Astrocyte (in vitro differentiated cells and primary cell): ENCODE data around the gene NDOR1. TPM values are rescaled to one million over a fixed set of nuclear protein-coding genes. Genes with fewer than 3 reads are reported as not detected.

Source experiments
- DNase-seq: peaks from one replicate; pipeline ENCODE4 v3.0.0-alpha.2; 2010; ENCODE audit warnings: low read depth
- FAIRE-seq: peaks from 2 replicates; lab custom pipeline; 2011; peaks lifted over from hg19 to GRCh38; lab: Jason Lieb, UNC
- H2AFZ ChIP-seq: 2 replicates; pipeline ENCODE4 v1.6.0; 2012; ENCODE audit warnings: low read depth, low read length, inconsistent platforms
- H3K27ac ChIP-seq: 2 replicates; pipeline ENCODE4 v1.5.1; 2011; ENCODE audit warnings: low read depth, low read length, inconsistent platforms
- H3K27me3 ChIP-seq: 2 replicates; pipeline ENCODE4 v1.6.0; 2011; ENCODE audit warnings: low read length, inconsistent platforms; ENCODE audit not compliant: insufficient read depth
- H3K36me3 ChIP-seq: 2 replicates; pipeline ENCODE4 v1.5.1; 2011; ENCODE audit warnings: low read length, inconsistent platforms; ENCODE audit not compliant: insufficient read depth
- H3K4me1 ChIP-seq: 2 replicates; pipeline ENCODE4 v1.5.1; 2011; ENCODE audit warnings: low read length, inconsistent platforms; ENCODE audit not compliant: insufficient read depth
- H3K4me2 ChIP-seq: 2 replicates; pipeline ENCODE4 v1.6.0; 2012; ENCODE audit warnings: low read length, inconsistent platforms
- H3K4me3 ChIP-seq: 2 replicates; pipeline ENCODE4 v1.5.1; 2011; ENCODE audit warnings: low read depth, mild to moderate bottlenecking, low read length, inconsistent platforms; ENCODE audit not compliant: insufficient read depth
- H3K79me2 ChIP-seq: 2 replicates; pipeline ENCODE4 v1.6.0; 2012; ENCODE audit warnings: mild to moderate bottlenecking, low read length, inconsistent platforms; ENCODE audit not compliant: insufficient read depth
- H3K9ac ChIP-seq: 2 replicates; pipeline ENCODE4 v1.6.0; 2012; ENCODE audit warnings: mild to moderate bottlenecking, low read length, inconsistent platforms
- H3K9me3 ChIP-seq: 2 replicates; pipeline ENCODE4 v1.5.1; 2012; ENCODE audit warnings: low read depth, mild to moderate bottlenecking, low read length, inconsistent platforms; ENCODE audit not compliant: insufficient read depth
- H4K20me1 ChIP-seq: 2 replicates; pipeline ENCODE4 v1.6.0; 2012; ENCODE audit warnings: low read length, inconsistent platforms; ENCODE audit not compliant: insufficient read depth
- H3K27ac Mint-ChIP-seq: one replicate; pipeline ENCODE4 v1.8.0; 2021; ENCODE audit warnings: mild to moderate bottlenecking, mixed read lengths; ENCODE audit not compliant: unreplicated experiment
- H3K27me3 Mint-ChIP-seq: one replicate; pipeline ENCODE4 v1.8.0; 2021; ENCODE audit warnings: low read depth, mixed read lengths; ENCODE audit not compliant: unreplicated experiment
- H3K36me3 Mint-ChIP-seq: one replicate; pipeline ENCODE4 v1.8.0; 2021; ENCODE audit warnings: low read depth, mixed read lengths; ENCODE audit not compliant: unreplicated experiment
- H3K4me1 Mint-ChIP-seq: one replicate; pipeline ENCODE4 v1.8.0; 2021; ENCODE audit warnings: low read depth, mixed read lengths; ENCODE audit not compliant: unreplicated experiment
- H3K4me3 Mint-ChIP-seq: one replicate; pipeline ENCODE4 v1.8.0; 2021; ENCODE audit warnings: mild to moderate bottlenecking, moderate library complexity, mixed read lengths; ENCODE audit not compliant: unreplicated experiment
- H3K9me3 Mint-ChIP-seq: one replicate; pipeline ENCODE4 v1.8.0; 2021; ENCODE audit warnings: mild to moderate bottlenecking, mixed read lengths; ENCODE audit not compliant: unreplicated experiment
- EZH2 ChIP-seq: IDR thresholded peaks from 2 replicates; pipeline ENCODE4 v1.6.1; 2012; ENCODE audit warnings: mild to moderate bottlenecking, low read length, inconsistent platforms; ENCODE audit not compliant: insufficient read depth
- total RNA-seq: library from RNA; stranded (reverse); gene quantifications from 2 replicates; pipeline ENCODE4 v1.2.1, GENCODE V29; 2021
- TF ChIP-seq, protein P1 (sequence below): IDR thresholded peaks from 2 replicates; pipeline ENCODE4 v1.5.1; 2011; ENCODE audit warnings: low read depth, mild to moderate bottlenecking, inconsistent platforms, low read length, moderate library complexity; ENCODE audit not compliant: insufficient read depth

Gene NDOR1
- total RNA-seq, 1 donor from 2014 or later: 14.5 TPM

DNA sequence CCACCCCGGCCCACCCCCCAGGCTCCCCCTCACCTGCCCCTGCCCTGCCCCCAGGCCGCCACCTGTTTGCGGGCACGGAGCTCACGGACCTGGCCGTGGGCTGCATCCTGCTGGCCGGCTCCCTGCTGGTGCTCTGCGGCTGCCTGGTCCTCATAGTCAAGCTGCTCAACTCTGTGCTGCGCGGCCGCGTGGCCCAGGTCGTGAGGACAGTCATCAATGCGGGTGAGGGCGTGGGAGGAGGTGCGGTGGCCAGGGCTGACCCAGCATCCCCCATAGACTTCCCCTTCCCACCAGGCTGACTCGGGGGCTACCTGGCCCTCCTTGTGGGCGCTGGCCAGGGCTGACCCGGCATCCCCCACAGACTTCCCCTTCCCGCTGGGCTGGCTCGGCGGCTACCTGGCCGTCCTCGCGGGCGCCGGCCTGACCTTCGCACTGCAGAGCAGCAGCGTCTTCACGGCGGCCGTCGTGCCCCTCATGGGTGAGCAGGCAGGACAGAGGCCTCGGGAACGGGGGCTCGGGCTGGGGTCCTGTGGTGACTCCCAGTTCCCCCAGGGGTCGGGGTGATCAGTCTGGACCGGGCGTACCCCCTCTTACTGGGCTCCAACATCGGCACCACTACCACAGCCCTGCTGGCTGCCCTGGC lies 28.7 kb downstream of the NDOR1 start:
- no peak overlapping the region for H3K4me3 ChIP-seq
- Mint-ChIP-seq H3K4me1 (peaks cover 1% of the 10 kb centered on the region), H3K9me3 (no peaks in the 10 kb centered on the region), H3K36me3 (no peaks in the 10 kb centered on the region), H3K27ac (no peak overlapping the region), H3K27me3 (no peaks in the 10 kb centered on the region), H3K4me3 (no peak overlapping the region)
- TF ChIP-seq EZH2: no peak
- TF ChIP-seq, protein P1, sequence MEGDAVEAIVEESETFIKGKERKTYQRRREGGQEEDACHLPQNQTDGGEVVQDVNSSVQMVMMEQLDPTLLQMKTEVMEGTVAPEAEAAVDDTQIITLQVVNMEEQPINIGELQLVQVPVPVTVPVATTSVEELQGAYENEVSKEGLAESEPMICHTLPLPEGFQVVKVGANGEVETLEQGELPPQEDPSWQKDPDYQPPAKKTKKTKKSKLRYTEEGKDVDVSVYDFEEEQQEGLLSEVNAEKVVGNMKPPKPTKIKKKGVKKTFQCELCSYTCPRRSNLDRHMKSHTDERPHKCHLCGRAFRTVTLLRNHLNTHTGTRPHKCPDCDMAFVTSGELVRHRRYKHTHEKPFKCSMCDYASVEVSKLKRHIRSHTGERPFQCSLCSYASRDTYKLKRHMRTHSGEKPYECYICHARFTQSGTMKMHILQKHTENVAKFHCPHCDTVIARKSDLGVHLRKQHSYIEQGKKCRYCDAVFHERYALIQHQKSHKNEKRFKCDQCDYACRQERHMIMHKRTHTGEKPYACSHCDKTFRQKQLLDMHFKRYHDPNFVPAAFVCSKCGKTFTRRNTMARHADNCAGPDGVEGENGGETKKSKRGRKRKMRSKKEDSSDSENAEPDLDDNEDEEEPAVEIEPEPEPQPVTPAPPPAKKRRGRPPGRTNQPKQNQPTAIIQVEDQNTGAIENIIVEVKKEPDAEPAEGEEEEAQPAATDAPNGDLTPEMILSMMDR: no peak
- no peaks in the 10 kb centered on the region for H3K4me1 ChIP-seq
- H3K27ac ChIP-seq: no peak overlapping the region
- H3K9ac ChIP-seq: no peak overlapping the region
- DNase-seq: no peak
- no peak overlapping the region for H2AFZ ChIP-seq
- no peak for FAIRE-seq
- no peak overlapping the region for H3K4me2 ChIP-seq
- no peaks in the 10 kb centered on the region for H3K36me3 ChIP-seq
- H4K20me1 ChIP-seq: peaks cover 24% of the 10 kb centered on the region
- no peaks in the 10 kb centered on the region for H3K9me3 ChIP-seq
- H3K79me2 ChIP-seq: peaks cover 14% of the 10 kb centered on the region
- H3K27me3 ChIP-seq: no peaks in the 10 kb centered on the region

DNA sequence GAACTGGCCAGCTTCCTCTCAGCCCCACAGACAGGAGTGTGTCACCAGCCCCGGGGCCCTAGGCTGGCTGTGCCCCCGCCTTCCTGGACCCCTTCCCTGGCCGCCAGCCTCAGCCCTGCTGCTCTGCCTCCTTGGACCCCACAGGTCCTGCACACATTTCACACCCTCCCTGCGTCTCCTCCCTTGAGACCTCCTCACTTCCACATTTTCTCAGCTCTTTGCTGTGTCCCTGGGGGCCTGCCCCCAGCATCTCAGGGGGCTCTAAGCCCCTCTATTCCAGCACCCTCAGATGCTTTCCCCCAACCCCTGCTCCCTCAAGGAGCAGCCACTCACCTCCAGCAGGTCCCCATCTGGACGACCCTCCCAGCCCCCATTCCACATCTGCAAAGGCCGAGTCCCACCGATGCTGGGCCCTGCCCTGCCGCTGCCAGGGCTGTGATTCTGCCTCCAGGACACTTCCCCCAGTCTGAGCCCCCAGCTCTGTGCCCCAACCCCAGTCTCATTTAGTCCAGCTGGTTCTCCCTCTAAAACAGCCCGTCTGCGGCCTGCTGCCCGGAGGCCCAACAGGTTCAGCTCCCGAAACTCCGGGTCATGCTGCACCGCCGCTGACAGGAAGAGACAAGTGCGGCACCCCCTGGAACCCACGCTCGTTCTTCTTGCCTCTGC lies 29.4 kb downstream of the NDOR1 start:
- H3K4me1 Mint-ChIP-seq: peaks cover 1% of the 10 kb centered on the region

More for the DNA sequence above, 29.4 kb downstream of the NDOR1 start:
- Histone ChIP-seq H3K27me3 (no peaks in the 10 kb centered on the region), H3K4me3 (no peak overlapping the region), H3K27ac (no peak overlapping the region), H3K9me3 (no peaks in the 10 kb centered on the region), H3K36me3 (no peaks in the 10 kb centered on the region), H4K20me1 (peaks cover 24% of the 10 kb centered on the region), H3K4me2 (no peak overlapping the region), H2AFZ (no peak overlapping the region), H3K4me1 (peaks cover under 1% of the 10 kb centered on the region), H3K79me2 (peaks cover 17% of the 10 kb centered on the region), H3K9ac (no peak overlapping the region)
- DNase-seq (no peak), FAIRE-seq (no peak)
- TF ChIP-seq EZH2: no peak
- TF ChIP-seq, protein P1: no peak
- Mint-ChIP-seq H3K27me3 (no peaks in the 10 kb centered on the region), H3K36me3 (no peaks in the 10 kb centered on the region), H3K9me3 (no peaks in the 10 kb centered on the region), H3K4me3 (peak overlapping the region; percentile 27), H3K27ac (peak overlapping the region; percentile 77)
